Neural crest cell (in vitro differentiated cells): ENCODE measurements around the gene BAZ2B. TPM values are rescaled to one million over a fixed set of nuclear protein-coding genes. Genes with fewer than 3 reads are reported as not detected.

Source experiments
- DNase-seq: peaks from one replicate; pipeline ENCODE4 v3.0.0; 2021; ENCODE audit warnings: low read depth, mixed read lengths, low spot score
- H3K27ac Mint-ChIP-seq: one replicate; pipeline ENCODE4 v1.8.0; 2021; ENCODE audit warnings: mild to moderate bottlenecking, mixed read lengths; ENCODE audit not compliant: unreplicated experiment
- H3K27me3 Mint-ChIP-seq: 2 replicates; pipeline ENCODE4 v1.8.0; 2021; ENCODE audit warnings: low read depth, mild to moderate bottlenecking, mixed read lengths
- H3K36me3 Mint-ChIP-seq: 2 replicates; pipeline ENCODE4 v1.8.0; 2021; ENCODE audit warnings: low read depth, mild to moderate bottlenecking, mixed read lengths
- H3K4me1 Mint-ChIP-seq: 2 replicates; pipeline ENCODE4 v1.8.0; 2021; ENCODE audit warnings: mixed read lengths
- H3K4me3 Mint-ChIP-seq: one replicate; pipeline ENCODE4 v1.8.0; 2021; ENCODE audit warnings: mild to moderate bottlenecking, mixed read lengths
- H3K9me3 Mint-ChIP-seq: 2 replicates; pipeline ENCODE4 v1.8.0; 2021; ENCODE audit warnings: mixed read lengths
- CTCF ChIP-seq: fragments of 200-600 bp; sonication (generic); conservative IDR thresholded peaks from 2 replicates; pipeline ENCODE4 v1.5.0; 2021; ENCODE audit warnings: antibody characterized with exemption, mild to moderate bottlenecking
- total RNA-seq: library from RNA; stranded (reverse); gene quantifications from 2 replicates; pipeline ENCODE4 v1.2.1, GENCODE V29; 2021

Gene BAZ2B
- total RNA-seq, 1 donor from 2014 or later = 65.9 TPM

- no peak overlapping the region for H3K27ac Mint-ChIP-seq
- peaks cover 45% of the 10 kb centered on the region for H3K36me3 Mint-ChIP-seq
- no peak for DNase-seq
- no peaks in the 10 kb centered on the region for H3K9me3 Mint-ChIP-seq
- H3K4me1 Mint-ChIP-seq = no peaks in the 10 kb centered on the region
- no peak overlapping the region for H3K4me3 Mint-ChIP-seq
- no peak for TF ChIP-seq CTCF
- no peaks in the 10 kb centered on the region for H3K27me3 Mint-ChIP-seq
These were observed 174.0 kb downstream of the BAZ2B start for GRCh38 chr2:159442159-159442852.

GRCh38 chr2:159441182-159441581, 175.2 kb downstream of the BAZ2B start:
- Mint-ChIP-seq H3K9me3 (no peaks in the 10 kb centered on the region), H3K27ac (no peak overlapping the region), H3K4me1 (no peaks in the 10 kb centered on the region), H3K36me3 (peaks cover 40% of the 10 kb centered on the region), H3K27me3 (no peaks in the 10 kb centered on the region), H3K4me3 (no peak overlapping the region)
- no peak for DNase-seq
- no peak for TF ChIP-seq CTCF

- Mint-ChIP-seq H3K4me3 (no peak overlapping the region), H3K36me3 (peaks cover 28% of the 10 kb centered on the region), H3K9me3 (no peaks in the 10 kb centered on the region), H3K27me3 (no peaks in the 10 kb centered on the region), H3K4me1 (no peaks in the 10 kb centered on the region), H3K27ac (no peak overlapping the region)
- no peak for TF ChIP-seq CTCF
- no peak for DNase-seq
These were observed 176.9 kb downstream of the BAZ2B start for GRCh38 chr2:159439421-159439820.

- no peak for DNase-seq
- no peak for TF ChIP-seq CTCF
- Mint-ChIP-seq H3K36me3 (peaks cover 22% of the 10 kb centered on the region), H3K4me3 (no peak overlapping the region), H3K9me3 (no peaks in the 10 kb centered on the region), H3K4me1 (no peaks in the 10 kb centered on the region), H3K27ac (no peak overlapping the region), H3K27me3 (no peaks in the 10 kb centered on the region)
These were observed 177.5 kb downstream of the BAZ2B start for GRCh38 chr2:159438720-159439353.

GRCh38 chr2:159438284-159438683, 178.1 kb downstream of the BAZ2B start:
- H3K9me3 Mint-ChIP-seq = no peaks in the 10 kb centered on the region
- no peaks in the 10 kb centered on the region for H3K27me3 Mint-ChIP-seq
- H3K4me3 Mint-ChIP-seq = no peak overlapping the region
- H3K27ac Mint-ChIP-seq = no peak overlapping the region
- TF ChIP-seq CTCF = no peak
- peaks cover 21% of the 10 kb centered on the region for H3K36me3 Mint-ChIP-seq
- no peak for DNase-seq
- H3K4me1 Mint-ChIP-seq = no peaks in the 10 kb centered on the region
